ENCODE data around the gene FKBP8.

GRCh38 chr19:18588611-18589379 lies 45.4 kb upstream of the FKBP8 start, which contains the start of gene REX1BD:
- TF ChIP-seq, protein P1, sequence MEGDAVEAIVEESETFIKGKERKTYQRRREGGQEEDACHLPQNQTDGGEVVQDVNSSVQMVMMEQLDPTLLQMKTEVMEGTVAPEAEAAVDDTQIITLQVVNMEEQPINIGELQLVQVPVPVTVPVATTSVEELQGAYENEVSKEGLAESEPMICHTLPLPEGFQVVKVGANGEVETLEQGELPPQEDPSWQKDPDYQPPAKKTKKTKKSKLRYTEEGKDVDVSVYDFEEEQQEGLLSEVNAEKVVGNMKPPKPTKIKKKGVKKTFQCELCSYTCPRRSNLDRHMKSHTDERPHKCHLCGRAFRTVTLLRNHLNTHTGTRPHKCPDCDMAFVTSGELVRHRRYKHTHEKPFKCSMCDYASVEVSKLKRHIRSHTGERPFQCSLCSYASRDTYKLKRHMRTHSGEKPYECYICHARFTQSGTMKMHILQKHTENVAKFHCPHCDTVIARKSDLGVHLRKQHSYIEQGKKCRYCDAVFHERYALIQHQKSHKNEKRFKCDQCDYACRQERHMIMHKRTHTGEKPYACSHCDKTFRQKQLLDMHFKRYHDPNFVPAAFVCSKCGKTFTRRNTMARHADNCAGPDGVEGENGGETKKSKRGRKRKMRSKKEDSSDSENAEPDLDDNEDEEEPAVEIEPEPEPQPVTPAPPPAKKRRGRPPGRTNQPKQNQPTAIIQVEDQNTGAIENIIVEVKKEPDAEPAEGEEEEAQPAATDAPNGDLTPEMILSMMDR (IDR thresholded peaks at IDR 0.05): peak; percentile 85
- TF ChIP-seq E2F4 (CRISPR knock-in tag; IDR thresholded peaks at IDR 0.05; ENCODE audit: borderline replicate concordance, low read depth) (peak; percentile 44; the same call in 1 of the 2 replicates), TCF7 (CRISPR knock-in tag; IDR thresholded peaks at IDR 0.05; ENCODE audit: low read depth) (peak; percentile 84; the same call in 1 of the 2 replicates), ZMAT4 (CRISPR knock-in tag; IDR thresholded peaks at IDR 0.05) (no peak), TEAD4 (CRISPR knock-in tag; IDR thresholded peaks at IDR 0.05) (no peak), HMGXB4 (CRISPR knock-in tag; IDR thresholded peaks at IDR 0.05) (peak; percentile 99), OVOL2 (CRISPR knock-in tag; IDR thresholded peaks at IDR 0.05; ENCODE audit: borderline replicate concordance) (no peak), RELA (CRISPR knock-in tag; IDR thresholded peaks at IDR 0.05; ENCODE audit: borderline replicate concordance) (no peak), TP53 (CRISPR knock-in tag; IDR thresholded peaks at IDR 0.05) (peak; percentile 82), ATF6 (CRISPR knock-in tag; IDR thresholded peaks at IDR 0.05) (no peak)

Data from WTC11 (cell line).